GM12865 (cell line): ENCODE results near the gene CFAP100.

Experiments used
- DNase-seq: peaks from one replicate; pipeline ENCODE4 v3.0.0; 2010; ENCODE audit warnings: low read depth
- H3K4me3 ChIP-seq: 2 replicates; pipeline ENCODE4 v1.5.1; 2011; ENCODE audit warnings: mild to moderate bottlenecking, low read depth, low read length, control low read depth
- TF ChIP-seq, protein P1 (sequence below): IDR thresholded peaks from 2 replicates; pipeline ENCODE4 v1.5.1; 2011; ENCODE audit warnings: low read length, control low read depth, low read depth, inconsistent platforms; ENCODE audit not compliant: insufficient read depth; ENCODE audit errors: missing control alignments

Gene CFAP100

DNA sequence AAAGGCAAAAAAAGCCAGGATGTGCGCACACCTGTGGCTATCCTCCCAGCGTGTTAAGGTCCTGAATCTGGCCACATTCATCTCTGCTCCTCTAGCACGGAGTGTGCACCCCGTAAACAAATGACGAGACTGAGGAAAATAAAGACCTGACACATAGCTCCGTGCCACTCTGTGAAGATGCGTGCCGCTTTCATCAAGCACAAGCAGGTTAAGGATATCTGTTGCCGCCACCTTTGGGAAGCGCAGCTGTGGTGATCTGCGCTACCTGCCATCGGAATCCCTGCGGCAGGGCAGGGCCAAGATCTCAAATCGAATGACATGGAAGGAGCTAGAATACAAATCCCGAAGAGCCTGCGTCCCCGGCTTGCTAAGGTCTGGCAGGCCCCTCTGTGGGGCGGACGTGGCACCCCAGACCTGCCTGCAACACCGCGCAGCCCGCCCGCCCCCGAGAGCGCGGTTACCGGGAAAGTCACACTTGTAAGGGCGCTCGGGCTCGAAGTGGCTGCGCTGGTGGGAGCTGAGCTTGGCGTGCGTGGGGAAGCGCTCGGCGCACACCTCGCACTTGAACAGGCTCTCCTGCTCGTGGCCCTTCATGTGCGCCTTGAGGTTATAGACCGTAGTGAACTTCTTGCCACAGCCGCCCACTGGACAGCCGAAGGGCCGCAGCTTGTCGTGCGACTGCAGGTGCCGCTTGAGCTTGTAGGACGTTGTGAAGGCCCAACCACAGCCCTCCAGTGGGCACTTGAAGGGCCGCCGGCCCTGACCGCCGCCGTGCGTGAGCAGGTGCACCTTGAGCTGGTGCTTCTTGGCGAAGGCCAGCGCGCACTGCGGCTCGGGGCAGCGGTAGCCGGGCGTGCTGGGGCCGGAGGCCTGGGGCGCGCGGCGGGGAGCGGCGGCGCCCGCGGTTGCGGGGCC, 80.0 kb downstream of the CFAP100 start:
- DNase-seq, result peak; percentile 76
- peak overlapping the region; percentile 73 for H3K4me3 ChIP-seq
- TF ChIP-seq, protein P1, sequence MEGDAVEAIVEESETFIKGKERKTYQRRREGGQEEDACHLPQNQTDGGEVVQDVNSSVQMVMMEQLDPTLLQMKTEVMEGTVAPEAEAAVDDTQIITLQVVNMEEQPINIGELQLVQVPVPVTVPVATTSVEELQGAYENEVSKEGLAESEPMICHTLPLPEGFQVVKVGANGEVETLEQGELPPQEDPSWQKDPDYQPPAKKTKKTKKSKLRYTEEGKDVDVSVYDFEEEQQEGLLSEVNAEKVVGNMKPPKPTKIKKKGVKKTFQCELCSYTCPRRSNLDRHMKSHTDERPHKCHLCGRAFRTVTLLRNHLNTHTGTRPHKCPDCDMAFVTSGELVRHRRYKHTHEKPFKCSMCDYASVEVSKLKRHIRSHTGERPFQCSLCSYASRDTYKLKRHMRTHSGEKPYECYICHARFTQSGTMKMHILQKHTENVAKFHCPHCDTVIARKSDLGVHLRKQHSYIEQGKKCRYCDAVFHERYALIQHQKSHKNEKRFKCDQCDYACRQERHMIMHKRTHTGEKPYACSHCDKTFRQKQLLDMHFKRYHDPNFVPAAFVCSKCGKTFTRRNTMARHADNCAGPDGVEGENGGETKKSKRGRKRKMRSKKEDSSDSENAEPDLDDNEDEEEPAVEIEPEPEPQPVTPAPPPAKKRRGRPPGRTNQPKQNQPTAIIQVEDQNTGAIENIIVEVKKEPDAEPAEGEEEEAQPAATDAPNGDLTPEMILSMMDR, result no peak

DNA sequence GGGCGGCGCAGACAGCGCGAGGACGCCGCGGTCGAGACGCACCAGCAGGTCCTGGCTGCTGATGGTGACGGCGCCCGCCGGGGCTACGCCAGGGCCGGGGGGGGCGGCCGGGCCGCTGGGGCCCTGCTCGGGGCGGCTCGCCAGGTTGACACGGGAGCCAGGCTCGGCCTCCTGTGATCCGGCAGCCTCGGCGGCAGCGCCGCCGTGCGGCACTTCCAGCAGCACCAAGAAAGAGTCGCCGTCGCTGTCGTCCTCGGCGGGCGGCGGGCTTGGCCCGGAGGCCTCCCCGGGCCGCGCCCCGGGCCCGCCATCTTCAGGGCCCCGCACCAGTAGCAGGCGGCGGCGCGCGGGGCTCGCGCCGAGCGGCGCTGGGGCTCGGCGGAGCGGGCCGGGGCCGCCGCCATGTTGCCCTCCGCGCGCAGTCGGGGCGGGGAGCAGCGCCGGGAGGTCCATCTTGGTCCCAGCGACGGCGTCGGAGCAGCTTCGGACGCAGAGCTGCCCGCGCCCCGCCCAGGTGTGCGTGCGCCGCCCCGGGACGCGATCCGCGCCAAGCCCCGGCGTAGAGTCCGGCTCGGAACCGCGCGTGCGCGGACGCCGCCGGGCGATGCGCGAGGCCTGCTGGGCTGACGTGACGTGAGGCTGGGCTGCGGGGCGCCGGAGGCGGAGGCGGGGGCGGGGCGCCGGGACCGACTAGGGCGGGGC, 80.9 kb downstream of the CFAP100 start, which contains the start of gene ZXDC:
Gene ZXDC (minus strand): TSS at position 479 of the 702 bp plus-strand sequence. CDS start 26 bp downstream, at position 453.
- peak within 1 kb of the TSS; percentile 73 for H3K4me3 ChIP-seq
- TF ChIP-seq, protein P1, result peak; percentile 64
- DNase-seq, result peak; percentile 98

DNA sequence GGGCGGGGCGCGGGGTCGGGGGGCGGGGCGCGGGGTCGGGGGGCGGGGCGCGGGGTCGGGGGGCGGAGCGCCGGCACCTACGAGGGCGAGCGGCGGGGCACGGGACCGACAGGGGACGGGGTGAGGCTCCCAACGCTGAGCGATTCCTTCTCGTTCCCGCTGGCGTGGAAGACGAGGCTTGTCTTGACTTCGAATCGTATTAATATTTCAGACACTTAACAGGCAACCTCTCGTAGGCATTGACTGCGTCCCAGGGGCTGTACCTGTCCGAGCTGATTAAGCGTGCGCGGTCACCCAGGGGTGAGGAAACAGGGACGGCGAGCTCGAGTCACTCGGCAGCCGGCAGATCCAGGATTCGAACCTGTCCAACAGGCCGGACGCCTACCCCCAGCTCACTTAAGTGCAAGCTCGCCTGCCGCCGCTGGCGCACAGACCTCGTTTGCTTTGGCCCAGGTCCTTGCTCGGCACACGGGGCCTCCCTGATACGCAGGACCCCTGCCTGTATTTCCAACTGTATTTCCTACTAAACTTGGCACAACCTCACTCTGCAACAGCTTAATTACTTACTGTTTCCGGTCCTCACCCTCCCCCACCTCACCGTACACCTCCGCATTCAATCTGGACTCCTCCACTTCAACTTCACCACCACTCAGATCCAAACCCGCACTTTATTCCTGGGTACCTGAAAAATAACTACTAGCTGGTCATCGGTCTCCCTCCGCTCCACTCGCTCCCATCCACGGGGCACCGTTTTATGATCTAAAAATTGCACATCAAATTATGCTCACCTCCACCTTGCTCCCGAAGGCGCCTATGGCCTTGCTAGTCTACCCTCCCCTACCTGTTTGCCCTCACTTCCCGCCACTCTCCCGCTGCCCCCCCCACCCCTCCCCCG, 81.7 kb downstream of the CFAP100 start:
- TF ChIP-seq, protein P1, result no peak
- no peak for DNase-seq
- H3K4me3 ChIP-seq, result peak overlapping the region; percentile 66

DNA sequence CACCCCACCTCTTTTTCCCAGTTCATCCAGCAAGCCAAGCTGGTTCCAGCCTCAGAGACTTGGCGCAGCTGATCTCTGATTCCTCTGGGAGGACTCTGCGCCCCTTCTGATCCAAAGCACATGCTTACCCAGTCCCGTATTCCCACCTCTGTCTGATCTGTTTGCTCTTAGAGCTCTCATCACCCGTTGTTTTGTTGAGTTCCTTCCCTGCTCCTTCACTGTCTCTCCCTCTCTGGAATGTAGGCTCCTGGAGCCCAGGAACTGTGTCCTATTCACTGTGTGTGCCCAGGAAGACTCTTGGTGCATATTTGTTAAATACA, 82.3 kb downstream of the CFAP100 start:
- DNase-seq, result no peak
- TF ChIP-seq, protein P1, result no peak
- no peak overlapping the region for H3K4me3 ChIP-seq

DNA sequence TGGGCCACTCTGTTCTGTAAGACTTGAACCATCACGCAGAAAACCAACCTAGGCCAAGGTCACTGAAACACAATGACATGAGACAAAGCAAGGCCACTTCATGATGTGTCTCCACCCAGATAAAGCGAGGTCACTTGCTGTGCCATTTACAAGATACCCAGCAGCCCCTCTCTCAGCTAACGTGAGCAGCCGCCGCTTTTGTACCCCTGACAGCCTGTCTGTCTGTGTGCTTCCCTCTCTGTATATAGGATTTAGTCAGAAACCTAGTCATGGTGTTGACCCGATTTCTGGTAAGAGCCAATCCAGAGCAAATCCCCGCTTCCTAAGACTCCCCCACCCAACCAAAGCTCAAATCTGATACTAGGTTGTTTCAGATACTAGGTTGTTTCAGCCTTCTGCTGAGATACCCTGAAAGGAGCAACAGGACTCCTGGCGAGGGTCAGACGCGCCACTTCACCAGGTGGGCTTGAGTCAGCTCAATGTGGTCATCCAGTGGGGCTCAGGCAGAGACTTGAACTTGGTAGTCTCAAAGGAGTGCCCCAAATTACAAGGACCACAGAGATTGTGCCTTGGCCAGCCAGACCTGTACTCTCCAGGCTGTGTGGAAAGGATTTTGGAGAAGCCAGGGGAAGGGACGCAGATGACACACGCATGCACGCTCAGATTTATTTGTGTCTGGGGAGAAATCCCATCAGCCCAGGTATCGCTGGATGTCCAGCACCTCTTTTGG, 84.0 kb downstream of the CFAP100 start:
- DNase-seq, result no peak
- H3K4me3 ChIP-seq, result no peak overlapping the region
- TF ChIP-seq, protein P1, result no peak

DNA sequence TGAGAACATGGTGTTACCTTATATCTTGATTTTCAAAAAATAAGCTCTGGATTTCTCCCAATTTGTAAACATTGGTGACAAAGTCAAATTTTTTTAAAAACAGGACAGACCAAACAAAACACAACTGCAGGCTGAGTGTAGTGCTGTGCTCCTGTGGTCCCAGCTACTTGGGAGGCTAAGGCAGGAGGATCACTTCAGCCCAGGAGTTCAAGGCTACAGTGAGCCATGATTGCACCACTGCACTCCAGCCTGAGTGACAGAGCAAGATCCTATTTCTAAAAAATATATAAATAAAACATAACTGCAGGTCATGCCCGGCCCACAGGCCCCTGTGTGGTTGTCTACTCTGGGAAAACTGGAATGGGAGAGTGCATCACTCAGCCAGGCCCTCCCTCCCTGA, 84.9 kb downstream of the CFAP100 start:
- TF ChIP-seq, protein P1, result no peak
- no peak for DNase-seq
- H3K4me3 ChIP-seq, result no peak overlapping the region
